ENCODE measurements around the gene CLEC4F. TPM values are rescaled to one million over a fixed set of nuclear protein-coding genes. Genes with fewer than 3 reads are reported as not detected.

CLEC4F gene
- total RNA-seq, 4 donors from 2014 or later = 1.4 TPM; not detected in 3

DNA sequence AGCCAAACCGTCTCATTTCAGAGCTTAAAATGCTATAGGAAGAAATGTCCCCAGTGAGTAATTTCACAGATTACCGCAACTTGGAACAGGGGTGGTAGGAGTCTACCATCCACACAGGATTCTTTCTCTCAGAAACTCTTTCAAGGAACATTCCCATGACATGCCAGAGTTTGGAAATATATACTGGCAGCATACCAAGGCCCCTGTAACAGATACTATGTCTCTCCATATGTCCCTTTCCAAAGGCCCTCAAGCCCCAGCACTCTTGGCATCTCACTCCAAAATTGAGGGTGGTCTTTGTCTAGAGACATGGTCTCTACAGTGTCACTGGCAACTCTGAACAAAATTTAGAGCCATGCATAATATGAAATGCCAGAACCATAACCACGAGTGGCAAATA is 40.9 kb downstream of the CLEC4F start:
- Histone ChIP-seq H3K4me3 (replicated peaks in 1 of 3) (no peak overlapping the region), H3K4me1 (no peaks in the 10 kb centered on the region), H3K9me3 (no peaks in the 10 kb centered on the region), H3K27ac (no peak overlapping the region), H3K36me3 (no peaks in the 10 kb centered on the region), H3K27me3 (no peaks in the 10 kb centered on the region)
- intact Hi-C loops (cut with DNase I) = no loop called here
- TF ChIP-seq, protein P1, sequence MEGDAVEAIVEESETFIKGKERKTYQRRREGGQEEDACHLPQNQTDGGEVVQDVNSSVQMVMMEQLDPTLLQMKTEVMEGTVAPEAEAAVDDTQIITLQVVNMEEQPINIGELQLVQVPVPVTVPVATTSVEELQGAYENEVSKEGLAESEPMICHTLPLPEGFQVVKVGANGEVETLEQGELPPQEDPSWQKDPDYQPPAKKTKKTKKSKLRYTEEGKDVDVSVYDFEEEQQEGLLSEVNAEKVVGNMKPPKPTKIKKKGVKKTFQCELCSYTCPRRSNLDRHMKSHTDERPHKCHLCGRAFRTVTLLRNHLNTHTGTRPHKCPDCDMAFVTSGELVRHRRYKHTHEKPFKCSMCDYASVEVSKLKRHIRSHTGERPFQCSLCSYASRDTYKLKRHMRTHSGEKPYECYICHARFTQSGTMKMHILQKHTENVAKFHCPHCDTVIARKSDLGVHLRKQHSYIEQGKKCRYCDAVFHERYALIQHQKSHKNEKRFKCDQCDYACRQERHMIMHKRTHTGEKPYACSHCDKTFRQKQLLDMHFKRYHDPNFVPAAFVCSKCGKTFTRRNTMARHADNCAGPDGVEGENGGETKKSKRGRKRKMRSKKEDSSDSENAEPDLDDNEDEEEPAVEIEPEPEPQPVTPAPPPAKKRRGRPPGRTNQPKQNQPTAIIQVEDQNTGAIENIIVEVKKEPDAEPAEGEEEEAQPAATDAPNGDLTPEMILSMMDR (IDR thresholded peaks at IDR 0.05) = no peak
- TF ChIP-seq POLR2A (IDR thresholded peaks at IDR 0.05) = no peak
- WGBS, 2 donors = 76 to 79% methylated on average over 3 of the region's 3 CpGs
- DNase-seq = no peak

DNA sequence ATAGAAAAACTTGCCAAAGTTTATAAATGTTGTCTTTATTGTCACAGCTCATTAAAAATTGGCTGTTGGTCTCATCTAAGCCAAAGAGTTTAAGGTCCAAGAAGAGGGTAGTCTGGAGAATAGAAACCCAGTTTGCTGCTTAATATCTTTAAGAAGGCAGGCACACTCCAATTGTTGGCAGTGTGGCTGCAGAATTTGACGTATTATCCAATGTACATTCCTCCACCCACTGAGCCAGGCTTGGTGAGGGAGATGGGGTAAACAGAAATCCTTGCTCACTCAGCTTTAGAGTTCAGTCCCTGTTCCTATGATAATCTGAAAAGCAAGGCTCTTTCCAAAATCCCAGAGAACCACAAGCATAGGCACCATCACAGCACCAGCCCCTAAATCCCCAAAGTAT is 41.7 kb downstream of the CLEC4F start:
- no peak for DNase-seq
- no peak overlapping the region for H3K27ac ChIP-seq
- intact Hi-C loops (cut with DNase I) = no loop called here
- no peaks in the 10 kb centered on the region for H3K4me1 ChIP-seq
- H3K36me3 ChIP-seq = no peaks in the 10 kb centered on the region
- no peak overlapping the region for H3K4me3 ChIP-seq (replicated peaks in 1 of 3)
- H3K9me3 ChIP-seq = no peaks in the 10 kb centered on the region
- H3K27me3 ChIP-seq = no peaks in the 10 kb centered on the region
- no peak for TF ChIP-seq POLR2A (IDR thresholded peaks at IDR 0.05)
- TF ChIP-seq, protein P1 (IDR thresholded peaks at IDR 0.05) = no peak
- whole genome bisulfite sequencing, 2 donors = 78 to 90% methylated on average over 1 of the region's 1 CpG

DNA sequence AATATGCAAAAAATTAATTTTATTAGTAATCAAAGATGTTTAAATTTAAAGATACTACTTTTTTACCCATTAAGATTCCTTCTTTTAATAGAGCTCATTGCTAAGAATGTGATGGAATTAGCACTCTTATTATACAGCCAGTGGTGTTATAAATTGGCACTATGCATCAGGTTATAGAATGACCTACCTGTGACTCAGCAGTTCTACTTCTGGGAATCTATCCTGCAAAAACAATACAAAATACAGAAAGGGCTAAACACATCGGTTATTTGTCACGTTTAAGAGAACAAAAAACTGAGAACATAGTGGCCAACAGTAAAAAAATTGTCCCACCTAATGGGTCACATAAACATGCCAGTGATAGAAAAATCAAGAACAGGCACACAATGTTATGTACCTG is 42.9 kb downstream of the CLEC4F start:
- WGBS, 2 donors = 80 to 84% methylated on average over 2 of the region's 2 CpGs
- no peaks in the 10 kb centered on the region for H3K9me3 ChIP-seq
- no peak overlapping the region for H3K4me3 ChIP-seq (replicated peaks in 1 of 3)
- H3K4me1 ChIP-seq = no peaks in the 10 kb centered on the region
- no peak overlapping the region for H3K27ac ChIP-seq
- H3K36me3 ChIP-seq = no peaks in the 10 kb centered on the region
- intact Hi-C loops (cut with DNase I) = no loop called here
- H3K27me3 ChIP-seq = no peaks in the 10 kb centered on the region
- no peak for TF ChIP-seq POLR2A (IDR thresholded peaks at IDR 0.05)
- TF ChIP-seq, protein P1 (IDR thresholded peaks at IDR 0.05) = no peak
- no peak for DNase-seq

DNA sequence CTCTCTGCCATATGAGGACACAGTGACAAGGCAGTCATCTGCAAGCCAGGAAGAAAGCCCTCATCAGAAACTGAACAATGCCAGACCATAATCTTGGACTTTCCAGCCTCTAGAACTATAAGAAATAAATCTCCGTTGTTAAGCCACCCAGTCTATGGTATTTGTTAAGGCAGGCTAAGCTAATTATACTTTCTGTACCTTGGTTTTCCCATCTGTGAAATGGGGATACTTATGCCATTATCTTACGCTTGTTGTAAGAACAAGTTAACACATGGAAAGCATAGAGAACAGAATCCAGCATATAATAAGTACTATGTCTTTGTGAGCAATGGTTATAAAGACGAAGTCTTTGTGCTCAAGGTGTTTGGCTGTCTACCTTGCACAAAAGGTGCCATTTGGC is 44.1 kb downstream of the CLEC4F start:
- H3K27ac ChIP-seq = no peak overlapping the region
- H3K36me3 ChIP-seq = no peaks in the 10 kb centered on the region
- H3K9me3 ChIP-seq = no peaks in the 10 kb centered on the region
- 92 to 94% methylated on average over 3 of the region's 3 CpGs for whole genome bisulfite sequencing, 2 donors
- H3K4me3 ChIP-seq (replicated peaks in 1 of 3) = no peak overlapping the region
- no peaks in the 10 kb centered on the region for H3K4me1 ChIP-seq
- no peaks in the 10 kb centered on the region for H3K27me3 ChIP-seq
- DNase-seq = no peak
- TF ChIP-seq, protein P1 (IDR thresholded peaks at IDR 0.05) = no peak
- TF ChIP-seq POLR2A (IDR thresholded peaks at IDR 0.05) = no peak
- intact Hi-C loops (cut with DNase I) = no loop called here

DNA sequence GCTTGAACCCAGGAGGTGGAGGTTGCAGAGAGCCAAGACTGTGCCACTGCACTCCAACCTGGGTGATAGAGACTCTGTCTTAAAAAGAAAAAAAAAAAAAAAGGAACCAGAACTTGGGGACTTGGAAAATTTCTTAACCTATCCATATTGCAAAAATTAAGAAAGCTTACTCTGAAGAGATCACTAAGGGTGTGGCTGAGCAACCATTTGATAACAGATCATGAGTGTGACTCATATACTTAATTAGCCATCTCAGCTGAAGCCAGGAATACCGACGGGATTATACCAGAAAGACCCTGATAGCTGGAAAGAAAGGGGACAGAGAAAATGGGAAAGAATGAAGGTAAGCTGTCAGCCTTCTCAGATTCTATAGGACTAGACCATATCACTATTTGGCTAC is 45.3 kb downstream of the CLEC4F start:
- TF ChIP-seq POLR2A (IDR thresholded peaks at IDR 0.05) = no peak
- TF ChIP-seq, protein P1 (IDR thresholded peaks at IDR 0.05) = no peak
- H3K36me3 ChIP-seq = no peaks in the 10 kb centered on the region
- H3K4me3 ChIP-seq (replicated peaks in 1 of 3) = no peak overlapping the region
- H3K27me3 ChIP-seq = no peaks in the 10 kb centered on the region
- intact Hi-C loops (cut with DNase I) = no loop called here
- WGBS, 2 donors = 60 to 80% methylated on average over 2 of the region's 2 CpGs
- no peak overlapping the region for H3K27ac ChIP-seq
- no peaks in the 10 kb centered on the region for H3K4me1 ChIP-seq
- no peaks in the 10 kb centered on the region for H3K9me3 ChIP-seq
- DNase-seq = no peak
